Measurements from ENCODE around the gene PTPN7. TPM values are rescaled to one million over a fixed set of nuclear protein-coding genes. Genes with fewer than 3 reads are reported as not detected.

Gene PTPN7
- not detected in 2 replicates for total RNA-seq
- long read RNA-seq, partial matches to known transcripts = 0 of 1 reads
- long read RNA-seq, other reads (novel, unspliced or antisense) = 1 of 1 reads

DNA sequence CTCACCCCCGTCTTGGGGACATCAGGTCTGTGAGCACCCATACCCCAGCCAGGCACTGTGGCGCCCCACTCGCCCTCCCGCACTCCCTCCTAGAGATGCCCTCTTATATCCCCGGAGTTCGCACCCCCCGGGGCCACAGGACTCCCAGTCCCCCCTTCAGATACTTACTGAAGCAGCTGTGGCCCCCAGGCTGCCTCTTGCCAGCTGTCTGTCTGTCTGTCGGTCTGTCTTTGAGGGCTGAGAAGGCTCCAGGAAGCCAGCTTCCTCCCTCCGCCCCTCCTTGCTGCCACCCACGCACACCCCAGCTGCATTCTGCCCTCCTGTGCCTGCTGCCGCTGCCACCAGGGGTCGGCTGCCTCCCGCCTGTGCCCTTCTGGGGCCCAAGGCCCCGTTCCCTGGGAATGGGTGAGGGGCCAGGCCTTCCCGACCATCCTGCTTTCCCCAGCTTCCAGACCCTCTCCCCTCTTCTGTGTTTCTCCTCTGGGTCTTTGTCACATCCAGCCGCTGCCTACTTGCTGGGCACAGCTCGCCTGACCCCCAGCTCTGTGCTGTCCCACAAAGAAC, at the start of gene PTPN7:
Gene PTPN7, minus strand, starts transcription at position 226 of the 564 bp plus-strand sequence. CDS start 1,200 bp downstream, outside the sequence.
- H3K4me1 Mint-ChIP-seq (ENCODE audit: unreplicated experiment) = peaks cover 3% of the 10 kb centered on the region
- H3K9me3 Mint-ChIP-seq (ENCODE audit: unreplicated experiment) = no peaks in the 10 kb centered on the region
- TF ChIP-seq, protein P1, sequence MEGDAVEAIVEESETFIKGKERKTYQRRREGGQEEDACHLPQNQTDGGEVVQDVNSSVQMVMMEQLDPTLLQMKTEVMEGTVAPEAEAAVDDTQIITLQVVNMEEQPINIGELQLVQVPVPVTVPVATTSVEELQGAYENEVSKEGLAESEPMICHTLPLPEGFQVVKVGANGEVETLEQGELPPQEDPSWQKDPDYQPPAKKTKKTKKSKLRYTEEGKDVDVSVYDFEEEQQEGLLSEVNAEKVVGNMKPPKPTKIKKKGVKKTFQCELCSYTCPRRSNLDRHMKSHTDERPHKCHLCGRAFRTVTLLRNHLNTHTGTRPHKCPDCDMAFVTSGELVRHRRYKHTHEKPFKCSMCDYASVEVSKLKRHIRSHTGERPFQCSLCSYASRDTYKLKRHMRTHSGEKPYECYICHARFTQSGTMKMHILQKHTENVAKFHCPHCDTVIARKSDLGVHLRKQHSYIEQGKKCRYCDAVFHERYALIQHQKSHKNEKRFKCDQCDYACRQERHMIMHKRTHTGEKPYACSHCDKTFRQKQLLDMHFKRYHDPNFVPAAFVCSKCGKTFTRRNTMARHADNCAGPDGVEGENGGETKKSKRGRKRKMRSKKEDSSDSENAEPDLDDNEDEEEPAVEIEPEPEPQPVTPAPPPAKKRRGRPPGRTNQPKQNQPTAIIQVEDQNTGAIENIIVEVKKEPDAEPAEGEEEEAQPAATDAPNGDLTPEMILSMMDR (IDR thresholded peaks at IDR 0.05) = no peak
- H3K27me3 Mint-ChIP-seq (ENCODE audit: unreplicated experiment) = no peaks in the 10 kb centered on the region
- no peaks in the 10 kb centered on the region for H3K36me3 Mint-ChIP-seq (ENCODE audit: unreplicated experiment)
- no peak for DNase-seq (ENCODE audit: extremely low spot score, unreplicated experiment)
- no peak within 1 kb of the TSS for H3K4me3 Mint-ChIP-seq (ENCODE audit: unreplicated experiment)
- H3K27ac Mint-ChIP-seq (ENCODE audit: unreplicated experiment) = no peak within 1 kb of the TSS

DNA sequence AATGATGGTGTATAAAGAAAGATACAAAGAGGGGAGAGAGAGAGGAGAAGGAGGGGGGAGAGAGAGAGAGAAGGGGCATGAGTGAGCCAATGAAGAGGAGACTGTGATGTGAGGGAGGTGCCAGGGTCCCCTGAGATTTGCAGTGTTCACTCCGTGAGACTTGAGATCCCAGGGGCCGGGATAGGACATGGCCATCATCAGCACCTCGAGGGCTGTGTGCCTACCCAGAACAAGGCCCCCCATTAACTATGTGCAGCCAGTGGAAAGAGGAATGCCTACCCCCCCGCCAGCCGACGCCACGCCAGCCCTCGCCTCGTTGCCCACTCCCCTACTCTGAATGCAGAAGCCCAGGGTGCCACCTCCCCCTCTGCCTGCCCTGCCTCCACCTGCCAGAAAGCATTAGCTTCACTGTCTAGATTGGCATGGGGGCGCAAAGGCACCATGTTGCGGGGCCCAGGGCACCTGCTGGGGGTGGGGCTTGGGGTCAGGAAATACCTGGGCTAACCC, 48.0 kb upstream of the PTPN7 start:
- Mint-ChIP-seq H3K4me1 (ENCODE audit: unreplicated experiment) (peaks cover 19% of the 10 kb centered on the region), H3K4me3 (ENCODE audit: unreplicated experiment) (no peak overlapping the region), H3K27ac (ENCODE audit: unreplicated experiment) (no peak overlapping the region), H3K9me3 (ENCODE audit: unreplicated experiment) (no peaks in the 10 kb centered on the region), H3K36me3 (ENCODE audit: unreplicated experiment) (no peaks in the 10 kb centered on the region), H3K27me3 (ENCODE audit: unreplicated experiment) (peaks cover 7% of the 10 kb centered on the region)
- DNase-seq (ENCODE audit: extremely low spot score, unreplicated experiment) = no peak
- TF ChIP-seq, protein P1 (IDR thresholded peaks at IDR 0.05) = no peak

DNA sequence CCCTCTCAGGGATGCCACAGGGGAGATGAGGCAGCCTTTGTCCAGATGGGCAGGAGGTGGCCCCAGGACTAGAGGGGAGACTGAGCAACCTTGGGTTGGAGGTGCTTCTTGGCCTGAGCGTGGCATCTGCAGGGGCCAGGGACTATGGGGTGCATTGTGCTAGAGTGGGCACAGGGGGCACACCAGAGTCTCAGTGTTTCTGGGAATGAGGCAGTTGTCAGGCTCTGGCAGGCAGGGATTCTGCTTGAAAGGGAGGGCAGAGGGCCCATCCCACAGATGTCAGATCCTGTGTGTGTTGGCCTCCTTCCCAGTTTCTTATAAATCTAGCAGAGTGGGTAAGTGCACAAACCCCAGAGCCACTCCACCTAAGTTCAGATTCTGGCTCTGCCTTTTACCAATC, 46.9 kb upstream of the PTPN7 start:
- DNase-seq (ENCODE audit: extremely low spot score, unreplicated experiment) = peak; percentile 91
- peaks cover 2% of the 10 kb centered on the region for H3K27me3 Mint-ChIP-seq (ENCODE audit: unreplicated experiment)
- H3K4me1 Mint-ChIP-seq (ENCODE audit: unreplicated experiment) = peaks cover 19% of the 10 kb centered on the region
- no peak overlapping the region for H3K4me3 Mint-ChIP-seq (ENCODE audit: unreplicated experiment)
- TF ChIP-seq, protein P1 (IDR thresholded peaks at IDR 0.05) = peak; percentile 63
- no peaks in the 10 kb centered on the region for H3K9me3 Mint-ChIP-seq (ENCODE audit: unreplicated experiment)
- no peak overlapping the region for H3K27ac Mint-ChIP-seq (ENCODE audit: unreplicated experiment)
- H3K36me3 Mint-ChIP-seq (ENCODE audit: unreplicated experiment) = no peaks in the 10 kb centered on the region

GRCh38 chr1:202205523-202206190, 45.3 kb upstream of the PTPN7 start:
- DNase-seq (ENCODE audit: extremely low spot score, unreplicated experiment) = no peak
- no peaks in the 10 kb centered on the region for H3K27me3 Mint-ChIP-seq (ENCODE audit: unreplicated experiment)

GRCh38 chr1:202204065-202204464, 43.7 kb upstream of the PTPN7 start:
- TF ChIP-seq, protein P1 (IDR thresholded peaks at IDR 0.05) = no peak
- Mint-ChIP-seq H3K36me3 (ENCODE audit: unreplicated experiment) (no peaks in the 10 kb centered on the region), H3K27me3 (ENCODE audit: unreplicated experiment) (no peaks in the 10 kb centered on the region), H3K4me3 (ENCODE audit: unreplicated experiment) (no peak overlapping the region), H3K27ac (ENCODE audit: unreplicated experiment) (no peak overlapping the region), H3K4me1 (ENCODE audit: unreplicated experiment) (peaks cover 27% of the 10 kb centered on the region), H3K9me3 (ENCODE audit: unreplicated experiment) (no peaks in the 10 kb centered on the region)
- no peak for DNase-seq (ENCODE audit: extremely low spot score, unreplicated experiment)

More at GRCh38 chr1:202205523-202206190, 45.3 kb upstream of the PTPN7 start:
- H3K4me3 Mint-ChIP-seq (ENCODE audit: unreplicated experiment) = no peak overlapping the region
- TF ChIP-seq, protein P1 (IDR thresholded peaks at IDR 0.05) = peak; percentile 36
- peaks cover 19% of the 10 kb centered on the region for H3K4me1 Mint-ChIP-seq (ENCODE audit: unreplicated experiment)
- no peaks in the 10 kb centered on the region for H3K36me3 Mint-ChIP-seq (ENCODE audit: unreplicated experiment)
- H3K9me3 Mint-ChIP-seq (ENCODE audit: unreplicated experiment) = no peaks in the 10 kb centered on the region
- H3K27ac Mint-ChIP-seq (ENCODE audit: unreplicated experiment) = no peak overlapping the region
